Measurements from ENCODE around the gene FOS. TPM values are rescaled to one million over a fixed set of nuclear protein-coding genes. Genes with fewer than 3 reads are reported as not detected.
"Not testable (repeated sequence)": the region's sequence is repeated elsewhere in the genome, so short reads cannot be mapped to it uniquely, and the experiment has no call there.

The FOS gene
- total and polyA plus RNA-seq, 12 donors, result 47.9 to 393 (median 118) TPM

- Histone ChIP-seq H3K27me3 (no peaks in the 10 kb centered on the region), H3K4me3 (peak overlapping the region in 1 of 4 donors; percentile 83), H3K36me3 (replicated peaks in 1 of 2) (peaks cover 0 to 29% of the 10 kb centered on the region in 2 donors), H3K9me3 (replicated peaks in 1 of 3) (no peaks in the 10 kb centered on the region), H3K4me1 (replicated peaks in 1 of 2) (peaks cover 16 to 24% of the 10 kb centered on the region in 2 donors), H3K27ac (peak overlapping the region in 2 of 5 donors; percentile 19 to 97)
- peak in 6 of 7 donors; percentile 15 to 66 (median 42) for DNase-seq
- 80 to 92% (median 86%) methylated on average over 11 to 17 of the region's 17 CpGs for WGBS, 4 donors
- intact Hi-C loops (cut with DNase I), result no loop called here
- TF ChIP-seq POLR2A (IDR thresholded peaks at IDR 0.05), result peak; percentile 32 to 50
- no peak for TF ChIP-seq CTCF (IDR thresholded peaks at IDR 0.05)
Observed at GRCh38 chr14:75280831-75281653, 2.4 kb downstream of the FOS start.

GRCh38 chr14:75281654-75282019 lies 3.0 kb downstream of the FOS start:
- Histone ChIP-seq H3K4me1 (replicated peaks in 1 of 2) (peaks cover 10 to 18% of the 10 kb centered on the region in 2 donors), H3K9me3 (replicated peaks in 1 of 3) (no peaks in the 10 kb centered on the region), H3K27me3 (no peaks in the 10 kb centered on the region), H3K36me3 (replicated peaks in 1 of 2) (peaks cover 0 to 29% of the 10 kb centered on the region in 2 donors), H3K4me3 (peak overlapping the region in 1 of 4 donors; percentile 83), H3K27ac (peak overlapping the region in 1 of 5 donors; percentile 19)
- intact Hi-C loops (cut with DNase I), result no loop called here
- WGBS, 4 donors, result 91 to 94% (median 92%) methylated on average over 1 of the region's 1 CpG
- peak in 1 of 7 donors; percentile 61 for DNase-seq
- no peak for TF ChIP-seq POLR2A (IDR thresholded peaks at IDR 0.05)
- no peak for TF ChIP-seq CTCF (IDR thresholded peaks at IDR 0.05)

- WGBS, 4 donors, result 91 to 97% (median 96%) methylated on average over 4 of the region's 4 CpGs
- H3K4me3 ChIP-seq, result no peak overlapping the region
- H3K27ac ChIP-seq, result no peak overlapping the region
- TF ChIP-seq POLR2A (IDR thresholded peaks at IDR 0.05) (peak in 1 of 2 donors; percentile 70), CTCF (IDR thresholded peaks at IDR 0.05) (no peak)
- DNase-seq, result peak in 2 of 7 donors; percentile 8 to 49
- H3K36me3 ChIP-seq (replicated peaks in 1 of 2), result peaks cover 0 to 29% of the 10 kb centered on the region in 2 donors
- intact Hi-C loops (cut with DNase I), result no loop called here
- no peaks in the 10 kb centered on the region for H3K9me3 ChIP-seq (replicated peaks in 1 of 3)
- no peaks in the 10 kb centered on the region for H3K27me3 ChIP-seq
- peaks cover 10 to 17% of the 10 kb centered on the region in 2 donors for H3K4me1 ChIP-seq (replicated peaks in 1 of 2)
Observed at GRCh38 chr14:75282170-75282554, 3.5 kb downstream of the FOS start.

- peaks cover 9 to 17% of the 10 kb centered on the region in 2 donors for H3K4me1 ChIP-seq (replicated peaks in 1 of 2)
- TF ChIP-seq CTCF (IDR thresholded peaks at IDR 0.05) (peak in 1 of 6 experiments; percentile 1), POLR2A (IDR thresholded peaks at IDR 0.05) (peak in 1 of 2 donors; percentile 9)
- WGBS, 4 donors, result 85 to 91% (median 87%) methylated on average over 18 of the region's 18 CpGs
- peak in 4 of 7 donors; percentile 35 to 81 (median 56) for DNase-seq
- H3K27me3 ChIP-seq; H3K4me3 ChIP-seq; intact Hi-C loops (cut with DNase I); H3K9me3 ChIP-seq (replicated peaks in 1 of 3): not testable (repeated sequence)
- H3K36me3 ChIP-seq (replicated peaks in 1 of 2), result peaks cover 0 to 29% of the 10 kb centered on the region in 2 donors
- peak overlapping the region in 2 of 5 donors; percentile 13 to 45 for H3K27ac ChIP-seq
Observed at GRCh38 chr14:75282555-75283161, 4.0 kb downstream of the FOS start.
